T-helper 2 cell treated with Interferon-gamma antibody and Interleukin-4, amounts not matched to agents 5 μg/mL and 100 μg/mL, for 36 hours (primary cell): Measurements from ENCODE around the gene ARHGAP4.

ENCODE experiments used
- DNase-seq: peaks from one replicate; pipeline ENCODE4 v3.0.0; 2021; ENCODE audit warnings: low spot score
- H3K27ac Mint-ChIP-seq: one replicate; pipeline ENCODE4 v1.8.0; 2021; ENCODE audit warnings: mild to moderate bottlenecking, mixed read lengths
- H3K27me3 Mint-ChIP-seq: one replicate; pipeline ENCODE4 v1.8.0; 2021; ENCODE audit warnings: low read depth, mixed read lengths
- H3K36me3 Mint-ChIP-seq: one replicate; pipeline ENCODE4 v1.8.0; 2021; ENCODE audit warnings: low read depth, mixed read lengths
- H3K4me1 Mint-ChIP-seq: one replicate; pipeline ENCODE4 v1.8.0; 2021; ENCODE audit warnings: low read depth, mixed read lengths
- H3K4me3 Mint-ChIP-seq: one replicate; pipeline ENCODE4 v1.8.0; 2022; ENCODE audit warnings: mild to moderate bottlenecking, moderate library complexity, mixed read lengths
- H3K9me3 Mint-ChIP-seq: one replicate; pipeline ENCODE4 v1.8.0; 2021; ENCODE audit warnings: mixed read lengths

ARHGAP4 gene

GRCh38 chrX:153955228-153955732, 29.2 kb upstream of the ARHGAP4 start:
- no peaks in the 10 kb centered on the region for H3K9me3 Mint-ChIP-seq
- H3K36me3 Mint-ChIP-seq: peaks cover 38% of the 10 kb centered on the region
- H3K27ac Mint-ChIP-seq: no peak overlapping the region
- H3K4me3 Mint-ChIP-seq: no peak overlapping the region
- DNase-seq: no peak
- no peaks in the 10 kb centered on the region for H3K27me3 Mint-ChIP-seq
- H3K4me1 Mint-ChIP-seq: peaks cover 1% of the 10 kb centered on the region

GRCh38 chrX:153954558-153955227, 28.6 kb upstream of the ARHGAP4 start:
- Mint-ChIP-seq H3K4me1 (peaks cover 2% of the 10 kb centered on the region), H3K27me3 (no peaks in the 10 kb centered on the region), H3K27ac (no peak overlapping the region), H3K4me3 (no peak overlapping the region), H3K36me3 (peaks cover 37% of the 10 kb centered on the region), H3K9me3 (no peaks in the 10 kb centered on the region)
- DNase-seq: no peak

- Mint-ChIP-seq H3K4me1 (peaks cover 4% of the 10 kb centered on the region), H3K27me3 (no peaks in the 10 kb centered on the region), H3K4me3 (no peak overlapping the region), H3K27ac (no peak overlapping the region), H3K9me3 (no peaks in the 10 kb centered on the region), H3K36me3 (peaks cover 38% of the 10 kb centered on the region)
- no peak for DNase-seq
Observed at GRCh38 chrX:153953892-153954557, 28.0 kb upstream of the ARHGAP4 start.

GRCh38 chrX:153953342-153953830, 27.3 kb upstream of the ARHGAP4 start:
- H3K27me3 Mint-ChIP-seq: no peaks in the 10 kb centered on the region
- H3K4me3 Mint-ChIP-seq: no peak overlapping the region
- H3K4me1 Mint-ChIP-seq: peaks cover 4% of the 10 kb centered on the region
- peak; percentile 62 for DNase-seq
- H3K36me3 Mint-ChIP-seq: peaks cover 39% of the 10 kb centered on the region
- H3K9me3 Mint-ChIP-seq: no peaks in the 10 kb centered on the region
- peak overlapping the region; percentile 31 for H3K27ac Mint-ChIP-seq

- no peak for DNase-seq
- Mint-ChIP-seq H3K9me3 (no peaks in the 10 kb centered on the region), H3K36me3 (peaks cover 39% of the 10 kb centered on the region), H3K4me3 (no peak overlapping the region), H3K4me1 (peaks cover 5% of the 10 kb centered on the region), H3K27ac (no peak overlapping the region), H3K27me3 (no peaks in the 10 kb centered on the region)
Observed at GRCh38 chrX:153952373-153953026, 26.4 kb upstream of the ARHGAP4 start.

GRCh38 chrX:153951683-153952372, 25.8 kb upstream of the ARHGAP4 start:
- no peak overlapping the region for H3K27ac Mint-ChIP-seq

GRCh38 chrX:153950127-153950526, 24.1 kb upstream of the ARHGAP4 start:
- H3K4me1 Mint-ChIP-seq: peaks cover 8% of the 10 kb centered on the region
- no peaks in the 10 kb centered on the region for H3K27me3 Mint-ChIP-seq
- no peak overlapping the region for H3K4me3 Mint-ChIP-seq
- H3K9me3 Mint-ChIP-seq: no peaks in the 10 kb centered on the region
- no peak for DNase-seq
- no peak overlapping the region for H3K27ac Mint-ChIP-seq
- peaks cover 31% of the 10 kb centered on the region for H3K36me3 Mint-ChIP-seq

More at GRCh38 chrX:153951683-153952372, 25.8 kb upstream of the ARHGAP4 start:
- no peaks in the 10 kb centered on the region for H3K27me3 Mint-ChIP-seq
- no peak for DNase-seq
- no peaks in the 10 kb centered on the region for H3K9me3 Mint-ChIP-seq
- H3K36me3 Mint-ChIP-seq: peaks cover 39% of the 10 kb centered on the region
- H3K4me3 Mint-ChIP-seq: no peak overlapping the region
- H3K4me1 Mint-ChIP-seq: peaks cover 8% of the 10 kb centered on the region

GRCh38 chrX:153948847-153949805, 23.1 kb upstream of the ARHGAP4 start:
- Mint-ChIP-seq H3K27ac (peak overlapping the region; percentile 70), H3K4me3 (no peak overlapping the region), H3K4me1 (peaks cover 10% of the 10 kb centered on the region), H3K9me3 (no peaks in the 10 kb centered on the region), H3K36me3 (peaks cover 25% of the 10 kb centered on the region), H3K27me3 (no peaks in the 10 kb centered on the region)
- DNase-seq: no peak

GRCh38 chrX:153948002-153948466, 22.0 kb upstream of the ARHGAP4 start:
- H3K9me3 Mint-ChIP-seq: no peaks in the 10 kb centered on the region

GRCh38 chrX:153947009-153947769, 21.1 kb upstream of the ARHGAP4 start:
- Mint-ChIP-seq H3K4me3 (no peak overlapping the region), H3K36me3 (peaks cover 23% of the 10 kb centered on the region)

More at GRCh38 chrX:153948002-153948466, 22.0 kb upstream of the ARHGAP4 start:
- Mint-ChIP-seq H3K4me1 (peaks cover 10% of the 10 kb centered on the region), H3K27ac (peak overlapping the region; percentile 31), H3K36me3 (peaks cover 23% of the 10 kb centered on the region), H3K4me3 (no peak overlapping the region), H3K27me3 (no peaks in the 10 kb centered on the region)
- no peak for DNase-seq

GRCh38 chrX:153945956-153946943, 20.2 kb upstream of the ARHGAP4 start:
- H3K9me3 Mint-ChIP-seq: no peaks in the 10 kb centered on the region
- peaks cover 19% of the 10 kb centered on the region for H3K36me3 Mint-ChIP-seq
- H3K4me3 Mint-ChIP-seq: peak overlapping the region; percentile 34
- H3K4me1 Mint-ChIP-seq: peaks cover 10% of the 10 kb centered on the region
- no peak for DNase-seq
- no peak overlapping the region for H3K27ac Mint-ChIP-seq
- no peaks in the 10 kb centered on the region for H3K27me3 Mint-ChIP-seq

More at GRCh38 chrX:153947009-153947769, 21.1 kb upstream of the ARHGAP4 start:
- Mint-ChIP-seq H3K4me1 (peaks cover 10% of the 10 kb centered on the region), H3K9me3 (no peaks in the 10 kb centered on the region), H3K27ac (peak overlapping the region; percentile 86), H3K27me3 (no peaks in the 10 kb centered on the region)
- DNase-seq: peak; percentile 74
